GM12892 (cell line): Measurements from ENCODE around the gene SLC8A2.

Source experiments
- POLR2A ChIP-seq: IDR thresholded peaks from 2 replicates; pipeline ENCODE4 v1.6.1; 2011; ENCODE audit warnings: low read depth, low read length, control low read depth
- POLR2AphosphoS5 ChIP-seq: IDR thresholded peaks from 2 replicates; pipeline ENCODE4 v1.6.1; 2011; ENCODE audit warnings: low read depth, low read length, control low read depth

- TF ChIP-seq POLR2A (no peak), POLR2AphosphoS5 (no peak)
Observed at GRCh38 chr19:47518854-47519253, 47.2 kb upstream of the SLC8A2 start.
